Transverse colon (tissue), 4 donors: Measurements from ENCODE around the gene THY1. TPM values are rescaled to one million over a fixed set of nuclear protein-coding genes. Genes with fewer than 3 reads are reported as not detected.
"Not testable (repeated sequence)": the region's sequence is repeated elsewhere in the genome, so short reads cannot be mapped to it uniquely, and the experiment has no call there.

Source experiments
- DNase-seq: peaks from one replicate; pipeline ENCODE4 v3.0.0-alpha.2; 2019
- H3K27ac ChIP-seq, 4 donors: fragments of 200-600 bp; sonication (generic); 2 replicates each; pipeline ENCODE4 v1.5.1; 2016 to 2018; ENCODE audit warnings: inconsistent platforms in 4 of 4
- H3K27me3 ChIP-seq: fragments of 200-600 bp; sonication (generic); 2 replicates; pipeline ENCODE4 v1.5.1; 2017; ENCODE audit warnings: inconsistent platforms
- H3K36me3 ChIP-seq, 4 donors: fragments of 200-600 bp; sonication (generic); 2 replicates each; pipeline ENCODE4 v1.5.1; 2017 to 2019; ENCODE audit warnings: inconsistent platforms in 4 of 4
- H3K4me1 ChIP-seq, 4 donors: fragments of 200-600 bp; sonication (generic); 2 replicates each; pipeline ENCODE4 v1.5.1; 2017 to 2020; ENCODE audit warnings: inconsistent platforms in 4 of 4
- H3K4me3 ChIP-seq, 4 donors: fragments of 200-600 bp; sonication (generic); 1 replicate in 1 of 4; 2 replicates in 3 of 4; pipeline versions ENCODE4 v1.5.1 to v1.6.1; 2017 to 2019; ENCODE audit warnings: inconsistent platforms in 4 of 4
- H3K9me3 ChIP-seq, 2 donors: fragments of 200-600 bp; sonication (generic); 2 replicates each; pipeline ENCODE4 v1.5.1; 2017 to 2019; ENCODE audit warnings: inconsistent platforms in 2 of 2
- CTCF ChIP-seq, 5 experiments: fragments of 200-600 bp in 3 of 5; fragments of 450-650 bp in 2 of 5; sonication (generic) in 3 of 5; IDR thresholded peaks; 1 replicate in 2 of 5; 2 replicates in 3 of 5; pipeline ENCODE4 v1.5.1; 2016 to 2017; ENCODE audit warnings: antibody characterized with exemption in 5 of 5, inconsistent platforms in 3 of 5, mild to moderate bottlenecking in 2 of 5, moderate library complexity in 1 of 5
- EP300 ChIP-seq: sonication (generic); formaldehyde crosslinking; IDR thresholded peaks from one replicate; pipeline ENCODE4 v1.6.1; 2017; ENCODE audit warnings: antibody characterized with exemption, low read depth
- POLR2A ChIP-seq: fragments of 450-650 bp; IDR thresholded peaks from one replicate; pipeline ENCODE4 v1.6.1; 2016; ENCODE audit warnings: antibody characterized with exemption, mild to moderate bottlenecking, moderate library complexity
- POLR2AphosphoS5 ChIP-seq, 3 donors: sonication (generic); formaldehyde crosslinking; IDR thresholded peaks; one replicate each; pipeline ENCODE4 v1.6.1; 2016; ENCODE audit warnings: antibody characterized with exemption in 3 of 3
- WGBS, 2 donors: methylation state at CpG; one replicate each; pipeline ENCODE4 v1.1.5; 2018; ENCODE audit warnings: low coverage in 1 of 2; 5-methylcytosine and 5-hydroxymethylcytosine counted together
- in situ Hi-C, 4 donors: fragments of 200-750 bp; cut with MboI; loops; one replicate each; pipeline versions ENCODE4 v1.15.0 to v1.15.1; 2017; ENCODE audit warnings: low sequenced_read_pairs in 3 of 4, low pct_ligation_motif_present in 1 of 4, low pct_unique_long_range_greater_than_20kb in 1 of 4
- intact Hi-C: fragments of 100-400 bp; cut with DNase I; formaldehyde crosslinking; loops from one replicate; pipeline ENCODE4 v1.15.1; 2023; ENCODE audit warnings: low total_unique reads
- total RNA-seq, 4 donors: library from RNA; depleted of rRNA; stranded (reverse); fragments of >200 nt; gene quantifications; one replicate each; pipeline ENCODE4 v1.1.0, GENCODE V29; 2016

The THY1 gene
- total RNA-seq, 4 donors from 2014 or later: 5.6 to 17.6 (median 12.8) TPM

- in situ Hi-C loops (no loop called here), intact Hi-C loops (no loop called here)
- Histone ChIP-seq H3K9me3 (no peaks in the 10 kb centered on the region), H3K4me3 (no peak overlapping the region), H3K27ac (peak overlapping the region; percentile 37 to 57 (median 48)), H3K36me3 (no peaks in the 10 kb centered on the region), H3K4me1 (peaks cover 0 to 11% (median 0%) of the 10 kb centered on the region in 4 donors), H3K27me3 (no peaks in the 10 kb centered on the region)
- DNase-seq: no peak
- no peak for TF ChIP-seq POLR2A
- no peak for TF ChIP-seq CTCF (IDR thresholded peaks at IDR 0.05)
- no peak for TF ChIP-seq POLR2AphosphoS5 (IDR thresholded peaks at IDR 0.05)
- TF ChIP-seq EP300: no peak
- 40 to 84% methylated on average over 1 to 11 of the region's 11 CpGs for WGBS, 2 donors
Measured at GRCh38 chr11:119445379-119445778, 22.4 kb upstream of the THY1 start.

- Histone ChIP-seq H3K4me1 (peaks cover 0 to 11% (median 0%) of the 10 kb centered on the region in 4 donors), H3K9me3 (no peaks in the 10 kb centered on the region), H3K27me3 (no peaks in the 10 kb centered on the region), H3K27ac (no peak overlapping the region), H3K36me3 (no peaks in the 10 kb centered on the region), H3K4me3 (no peak overlapping the region)
- TF ChIP-seq CTCF (IDR thresholded peaks at IDR 0.05): no peak
- no peak for TF ChIP-seq POLR2A
- no peak for TF ChIP-seq POLR2AphosphoS5 (IDR thresholded peaks at IDR 0.05)
- intact Hi-C loops (no loop called here), in situ Hi-C loops (no loop called here)
- 59 to 73% methylated on average over 4 to 5 of the region's 5 CpGs for WGBS, 2 donors
- DNase-seq: no peak
Measured at GRCh38 chr11:119441898-119442243, 18.9 kb upstream of the THY1 start.

- H3K36me3 ChIP-seq: no peaks in the 10 kb centered on the region
- H3K9me3 ChIP-seq: no peaks in the 10 kb centered on the region
- no peak for DNase-seq
- in situ Hi-C loops (no loop called here), intact Hi-C loops (no loop called here)
- no peaks in the 10 kb centered on the region for H3K4me1 ChIP-seq
- H3K4me3 ChIP-seq: no peak overlapping the region
- 38 to 55% methylated on average over 3 to 5 of the region's 5 CpGs for WGBS, 2 donors
- no peaks in the 10 kb centered on the region for H3K27me3 ChIP-seq
- H3K27ac ChIP-seq: no peak overlapping the region
- TF ChIP-seq EP300: no peak
- no peak for TF ChIP-seq POLR2A
- no peak for TF ChIP-seq CTCF (IDR thresholded peaks at IDR 0.05)
- TF ChIP-seq POLR2AphosphoS5 (IDR thresholded peaks at IDR 0.05): no peak
Measured at GRCh38 chr11:119438599-119438998, 15.6 kb upstream of the THY1 start.

GRCh38 chr11:119437521-119437920, 14.5 kb upstream of the THY1 start:
- H3K4me3 ChIP-seq, H3K9me3 ChIP-seq, DNase-seq, in situ Hi-C loops, H3K27ac ChIP-seq, H3K27me3 ChIP-seq, H3K4me1 ChIP-seq, intact Hi-C loops, H3K36me3 ChIP-seq: not testable (repeated sequence)
- 60 to 91% methylated on average over 1 to 5 of the region's 5 CpGs for WGBS, 2 donors

GRCh38 chr11:119436711-119437110, 13.7 kb upstream of the THY1 start:
- no peaks in the 10 kb centered on the region for H3K36me3 ChIP-seq
- DNase-seq: no peak
- WGBS, 2 donors: 47% methylated on average over 2 of the region's 2 CpGs; no CpG with 5 or more reads in 1 of the 2 donors
- H3K4me3 ChIP-seq: no peak overlapping the region
- no peaks in the 10 kb centered on the region for H3K9me3 ChIP-seq
- no peaks in the 10 kb centered on the region for H3K27me3 ChIP-seq
- H3K4me1 ChIP-seq: no peaks in the 10 kb centered on the region
- intact Hi-C loops: no loop called here
- H3K27ac ChIP-seq: no peak overlapping the region
- in situ Hi-C loops: no loop called here
- no peak for TF ChIP-seq CTCF (IDR thresholded peaks at IDR 0.05)
- TF ChIP-seq EP300: no peak
- TF ChIP-seq POLR2AphosphoS5 (IDR thresholded peaks at IDR 0.05): no peak
- TF ChIP-seq POLR2A: no peak
